Panc1 (cell line): ENCODE data around the gene SLC7A1. TPM values are rescaled to one million over a fixed set of nuclear protein-coding genes. Genes with fewer than 3 reads are reported as not detected.
A peak's percentile ranks its signal among the peaks of the same experiment; 100 is the strongest.

Experiments used
- ATAC-seq: fragments of 200-7000 bp; cut with Tn5 transposase; 2 replicates; pipeline ENCODE4 v1.9.1; 2020; ENCODE audit warnings: mild to moderate bottlenecking, moderate library complexity
- BruUV-seq: library from RNA; stranded (reverse); fragments of 400-500 nt; replicated peaks from 2 replicates; lab custom pipeline; 2021; lab: Mats Ljungman, UMichigan
- CTCF ChIA-PET: fragments of 300-600 bp; sonication (Branson Sonifier 250); formaldehyde crosslinking; loops from one replicate; lab custom pipeline; 2022; ENCODE audit warnings: antibody characterized with exemption; lab: Charles Lee
- POLR2A ChIA-PET: fragments of 300-600 bp; sonication (Branson Sonifier 250); formaldehyde crosslinking; loops from one replicate; lab custom pipeline; 2022; ENCODE audit warnings: antibody characterized with exemption; lab: Charles Lee
- DNase-seq: peaks from one replicate; pipeline ENCODE4 v3.0.0-alpha.2; 2010; ENCODE audit warnings: low read depth, low spot score
- H3K27ac ChIP-seq: 2 replicates; pipeline ENCODE4 v1.5.1; 2011; ENCODE audit warnings: mild to moderate bottlenecking, low read length, inconsistent platforms
- H3K27me3 ChIP-seq: fragments of 200-500 bp; sonication (Bioruptor generic); 2 replicates; pipeline ENCODE4 v1.6.0; 2014; ENCODE audit warnings: low read length, inconsistent platforms; ENCODE audit not compliant: control insufficient read depth, insufficient read depth
- H3K36me3 ChIP-seq: fragments of 200-500 bp; sonication (Bioruptor generic); 2 replicates; pipeline ENCODE4 v1.5.1; 2014; ENCODE audit warnings: inconsistent platforms, mild to moderate bottlenecking, low read length, moderate library complexity; ENCODE audit not compliant: control insufficient read depth, insufficient read depth
- H3K4me1 ChIP-seq: 2 replicates; pipeline ENCODE4 v1.5.1; 2011; ENCODE audit warnings: inconsistent platforms, mild to moderate bottlenecking, low read length, moderate library complexity; ENCODE audit not compliant: control insufficient read depth, insufficient read depth
- H3K4me3 ChIP-seq, 2 experiments: 2 replicates each; pipeline ENCODE4 v1.5.1; 2011 to 2012; ENCODE audit warnings: low read depth in 2 of 2, low read length in 2 of 2, mild to moderate bottlenecking in 2 of 2, inconsistent platforms in 1 of 2, moderate library complexity in 1 of 2
- H3K9me3 ChIP-seq: fragments of 200-500 bp; sonication (Bioruptor generic); 2 replicates; pipeline ENCODE4 v1.5.1; 2014; ENCODE audit warnings: low read depth, mild to moderate bottlenecking, inconsistent platforms, low read length, moderate library complexity; ENCODE audit not compliant: control insufficient read depth, insufficient read depth
- CTCF ChIP-seq: fragments of 450-650 bp; IDR thresholded peaks from 2 replicates; pipeline ENCODE4 v1.5.1; 2017; ENCODE audit warnings: mild to moderate bottlenecking
- POLR2AphosphoS5 ChIP-seq: IDR thresholded peaks from 2 replicates; pipeline ENCODE4 v1.6.1; 2012; ENCODE audit warnings: mild to moderate bottlenecking, low read depth, low read length, moderate library complexity
- REST ChIP-seq, 2 experiments: IDR thresholded peaks; 2 replicates each; pipeline ENCODE4 v1.6.1; 2011 to 2012; ENCODE audit warnings: low read depth in 2 of 2, control low read depth in 1 of 2, low read length in 1 of 2, mild to moderate bottlenecking in 1 of 2, moderate library complexity in 1 of 2; ENCODE audit not compliant: insufficient read depth in 1 of 2
- SIN3A ChIP-seq: IDR thresholded peaks from 2 replicates; pipeline ENCODE4 v1.6.1; 2012; ENCODE audit warnings: low read depth, mild to moderate bottlenecking, low read length, moderate library complexity, borderline replicate concordance; ENCODE audit not compliant: insufficient read depth
- TCF7L2 ChIP-seq: IDR thresholded peaks from 2 replicates; pipeline ENCODE4 v1.6.1; 2011; ENCODE audit warnings: mild to moderate bottlenecking, low read depth, low read length, inconsistent platforms
- in situ Hi-C: cut with HindIII; loops from 2 replicates; pipeline ENCODE4 v1.10.0; 2016; ENCODE audit warnings: low sequenced_read_pairs, low pct_unique_long_range_greater_than_20kb
- intact Hi-C: fragments of 100-400 bp; cut with micrococcal nuclease; formaldehyde crosslinking; loops from one replicate; pipeline ENCODE4 v1.10.0; 2022; ENCODE audit not compliant: unreplicated experiment
- total RNA-seq: library from RNA; stranded (reverse); gene quantifications from one replicate; pipeline ENCODE4 v1.2.1, GENCODE V29; 2021; ENCODE audit not compliant: unreplicated experiment

SLC7A1 gene
- total RNA-seq, 1 experiment from 2014 or later, result 63.3 TPM

- TF ChIP-seq TCF7L2 (no peak), REST (IDR thresholded peaks at IDR 0.05; ENCODE audit: insufficient read depth in 1 of 2, low read depth in 2 of 2, low read length in 1 of 2) (no peak), SIN3A (no peak), CTCF (no peak), POLR2AphosphoS5 (no peak)
- ATAC-seq (peak; percentile 54), DNase-seq (peak; percentile 41)
- peak overlapping the region; percentile 77 to 91 for H3K4me3 ChIP-seq
- intact Hi-C loops (no loop called here), in situ Hi-C loops (no loop called here)
- no peaks in the 10 kb centered on the region for H3K27me3 ChIP-seq
- CTCF ChIA-PET, result no interaction called here
- H3K9me3 ChIP-seq, result no peaks in the 10 kb centered on the region
- peaks cover 17% of the 10 kb centered on the region for H3K4me1 ChIP-seq
- BruUV-seq, result no TSS peak
- POLR2A ChIA-PET, result no interaction called here
- H3K27ac ChIP-seq, result peak overlapping the region; percentile 83
- no peaks in the 10 kb centered on the region for H3K36me3 ChIP-seq
These were observed 1.2 kb downstream of the SLC7A1 start for GRCh38 chr13:29594303-29594709.

- H3K4me3 ChIP-seq, result peak overlapping the region; percentile 77 to 91
- ChIA-PET POLR2A (no interaction called here), CTCF (no interaction called here)
- H3K4me1 ChIP-seq, result peaks cover 20% of the 10 kb centered on the region
- BruUV-seq, result TSS peak; percentile 82
- no peak for TF ChIP-seq TCF7L2
- no peak for TF ChIP-seq POLR2AphosphoS5
- TF ChIP-seq SIN3A, result no peak
- TF ChIP-seq CTCF, result no peak
- H3K27me3 ChIP-seq, result no peaks in the 10 kb centered on the region
- no peak for DNase-seq
- peak overlapping the region; percentile 83 for H3K27ac ChIP-seq
- intact Hi-C loops (no loop called here), in situ Hi-C loops (no loop called here)
- no peaks in the 10 kb centered on the region for H3K9me3 ChIP-seq
- no peaks in the 10 kb centered on the region for H3K36me3 ChIP-seq
- no peak for ATAC-seq
These were observed 1.7 kb downstream of the SLC7A1 start for GRCh38 chr13:29593605-29594297.
